Measurements from ENCODE around the gene DEAF1.

DEAF1 gene

DNA sequence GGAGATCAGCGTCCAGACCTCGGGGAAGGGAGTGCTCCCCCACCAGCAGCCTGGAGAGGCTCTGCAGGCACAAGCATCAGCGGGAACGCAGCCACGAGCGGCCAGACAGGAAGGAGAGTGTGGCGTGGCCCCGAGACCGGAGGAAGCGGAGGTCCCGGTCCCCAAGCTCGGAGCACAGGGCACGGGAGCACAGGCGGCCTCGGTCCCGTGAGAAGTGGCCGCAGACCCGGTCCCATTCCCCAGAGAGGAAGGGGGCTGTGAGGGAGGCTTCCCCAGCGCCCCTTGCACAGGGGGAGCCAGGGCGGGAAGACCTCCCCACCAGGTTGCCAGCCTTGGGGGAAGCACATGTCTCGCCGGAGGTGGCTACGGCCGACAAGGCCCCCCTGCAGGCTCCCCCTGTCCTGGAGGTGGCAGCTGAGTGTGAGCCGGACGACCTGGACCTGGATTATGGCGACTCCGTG is 86.2 kb downstream of the DEAF1 start:
- DNase-seq, result no peak

- no peak for DNase-seq
Measured at GRCh38 chr11:607971-608659, 86.9 kb downstream of the DEAF1 start.

- no peak for DNase-seq
Measured at GRCh38 chr11:607020-607780, 87.8 kb downstream of the DEAF1 start.

DNA sequence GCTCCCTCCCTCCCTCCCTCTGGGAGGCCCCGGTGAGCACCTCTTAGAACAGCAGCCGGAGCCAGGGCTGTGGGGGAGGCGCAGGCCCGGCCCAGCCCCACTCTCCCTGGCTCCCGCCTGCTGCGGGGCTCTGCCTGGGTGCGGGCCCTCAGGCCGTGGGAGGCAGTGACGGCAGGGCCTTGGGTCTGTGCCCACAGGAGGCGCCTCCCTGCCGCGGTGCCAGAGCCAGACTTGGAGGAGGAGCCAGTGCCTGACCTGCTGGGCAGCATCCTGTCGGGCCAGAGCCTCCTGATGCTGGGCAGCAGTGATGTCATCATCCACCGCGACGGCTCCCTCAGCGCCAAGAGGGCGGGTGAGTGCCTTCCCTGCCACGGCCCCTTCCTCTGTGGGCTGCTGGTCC is 88.8 kb downstream of the DEAF1 start:
- DNase-seq, result no peak

DNA sequence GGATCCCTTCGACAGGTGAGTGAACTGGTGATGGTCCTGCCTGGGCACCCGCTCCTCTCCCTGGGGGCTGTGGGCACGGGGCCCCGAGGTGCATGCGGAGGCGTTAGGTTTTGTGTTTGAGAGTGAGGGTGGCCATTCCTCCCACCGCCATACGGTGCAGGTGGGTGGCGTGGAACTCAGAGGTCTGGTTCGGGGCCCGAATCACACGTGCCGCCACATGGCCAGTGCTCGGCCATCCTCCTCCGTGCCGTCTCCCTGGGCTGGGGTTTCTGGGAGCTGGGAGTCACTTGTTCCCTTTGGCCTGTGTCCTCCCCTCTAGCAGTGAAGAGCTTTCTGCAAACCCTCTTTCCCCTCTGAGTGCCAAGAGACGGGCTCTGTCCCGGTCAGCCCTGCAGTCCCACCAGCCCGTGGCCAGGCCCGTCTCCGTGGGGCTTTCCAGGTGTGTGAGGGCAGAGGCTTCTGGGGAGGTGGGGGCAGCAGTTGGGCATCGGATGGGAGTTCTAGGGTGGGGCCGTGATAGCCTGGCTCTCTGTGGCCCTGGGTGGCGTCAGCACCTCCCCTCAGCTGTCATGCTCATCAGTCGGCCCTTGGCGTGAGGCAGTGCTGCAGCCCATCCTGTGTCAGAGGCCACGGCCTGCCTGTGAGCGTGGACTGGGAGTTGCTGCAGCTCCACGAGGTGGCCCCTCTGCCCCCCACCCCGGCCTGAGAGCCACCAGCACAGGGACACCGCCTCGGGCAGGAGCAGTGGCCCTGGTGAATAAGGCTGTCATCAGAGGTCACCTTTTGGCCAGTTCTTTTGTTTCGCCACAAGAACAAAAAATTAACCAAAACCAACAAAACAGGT is 89.5 kb downstream of the DEAF1 start:
- DNase-seq, result no peak

DNA sequence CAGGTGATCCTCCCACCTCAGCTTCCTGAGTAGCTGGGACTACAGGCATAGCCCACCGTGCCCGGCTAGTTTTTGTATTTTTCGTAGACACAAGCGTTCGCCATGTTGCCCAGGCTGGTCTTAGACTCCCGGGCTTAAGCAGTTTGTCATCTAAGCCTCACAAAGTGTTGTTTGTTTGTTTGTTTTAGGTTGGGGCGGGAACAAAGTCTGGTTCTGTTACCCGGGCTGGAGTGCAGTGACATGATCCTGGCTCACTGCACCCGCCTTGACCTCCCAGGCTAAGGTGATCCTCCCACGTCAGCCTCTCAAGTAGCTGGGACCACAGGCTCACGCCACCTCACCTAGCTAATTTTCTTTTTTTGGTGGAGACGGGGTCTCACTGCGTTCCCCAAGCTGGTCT is 91.9 kb downstream of the DEAF1 start:
- no peak for DNase-seq

DNA sequence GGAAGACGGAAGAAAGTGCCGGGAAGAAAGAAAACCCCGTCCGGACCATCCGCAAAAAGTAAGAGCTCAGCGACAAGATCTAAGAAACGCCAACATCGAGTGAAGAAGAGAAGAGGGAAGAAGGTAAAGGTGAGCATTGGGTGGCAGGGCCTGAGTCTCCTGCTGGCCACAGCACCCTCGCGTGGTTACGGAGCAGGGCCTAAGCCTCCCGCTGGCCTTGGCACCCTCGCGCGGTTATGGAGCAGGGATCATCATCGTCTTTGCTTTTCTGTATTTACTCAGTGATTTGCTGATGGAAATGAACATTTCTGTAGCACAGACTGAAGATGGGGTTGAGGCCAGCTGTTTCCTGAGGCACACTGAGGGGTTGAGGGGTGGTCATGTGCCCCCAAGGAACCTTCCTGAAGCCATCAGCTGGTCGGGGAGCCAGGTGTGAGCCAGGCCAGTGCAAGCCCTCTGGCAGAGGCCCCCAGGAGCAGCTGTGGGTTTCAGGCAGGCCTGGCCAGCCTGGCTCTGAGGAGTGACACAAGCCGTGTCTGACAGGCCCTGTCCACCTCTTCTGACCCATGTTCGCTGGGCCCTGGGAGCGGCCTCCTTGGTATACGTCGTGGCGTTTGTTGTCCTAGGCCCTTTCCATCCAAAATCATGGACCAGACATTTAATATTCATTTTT is 93.3 kb downstream of the DEAF1 start:
- DNase-seq, result no peak

GRCh38 chr11:598005-598680 is 96.9 kb downstream of the DEAF1 start:
- DNase-seq, result no peak

- DNase-seq, result no peak
Measured at GRCh38 chr11:597166-597725, 97.8 kb downstream of the DEAF1 start.

- DNase-seq, result no peak
Measured at GRCh38 chr11:596374-596773, 98.6 kb downstream of the DEAF1 start.

DNA sequence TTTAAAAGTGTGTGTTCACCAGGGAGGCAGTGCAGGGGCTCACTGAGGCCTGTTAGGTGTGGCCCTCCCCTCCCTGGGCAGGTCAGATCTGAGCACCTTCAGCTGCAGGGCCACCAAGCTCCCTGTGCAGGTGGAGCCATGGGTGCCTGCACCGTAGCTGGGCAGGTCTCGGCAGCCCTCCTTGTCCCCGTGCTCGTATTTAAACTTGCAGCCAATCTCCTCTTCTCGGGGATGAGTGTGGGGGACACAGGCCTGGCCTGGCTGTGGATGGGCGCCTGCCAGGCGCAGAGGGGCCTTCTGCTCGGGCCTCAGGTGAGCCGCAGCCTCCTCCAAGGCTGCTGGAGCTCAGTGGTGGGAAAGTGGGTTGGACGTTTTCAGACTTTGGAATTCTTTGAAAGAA is 99.6 kb downstream of the DEAF1 start:
- no peak for DNase-seq
